Renal pelvis (tissue), 4 donors: ENCODE measurements around the gene WDR4. TPM values are rescaled to one million over a fixed set of nuclear protein-coding genes. Genes with fewer than 3 reads are reported as not detected.
"Not testable (repeated sequence)": the region's sequence is repeated elsewhere in the genome, so short reads cannot be mapped to it uniquely, and the experiment has no call there.

Experiments used
- DNase-seq: peaks from one replicate; pipeline ENCODE4 v3.0.0-alpha.2; 2013
- polyA plus RNA-seq, 3 donors: library from polyadenylated mRNA; unstranded; fragments of 120-200 nt; gene quantifications; one replicate each; pipeline ENCODE4 v1.2.1, GENCODE V29; 2013; ENCODE audit not compliant: insufficient read length in 3 of 3

The WDR4 gene
- polyA plus RNA-seq, 3 donors: 12.0 to 17.5 (median 13.9) TPM

GRCh38 chr21:42887326-42887725, 8.0 kb upstream of the WDR4 start:
- DNase-seq: no peak

- DNase-seq: no peak
Observed at GRCh38 chr21:42883921-42884320, 4.6 kb upstream of the WDR4 start.

- DNase-seq: no peak
Observed at GRCh38 chr21:42880352-42880751, 1.0 kb upstream of the WDR4 start.

- no peak for DNase-seq
Observed at GRCh38 chr21:42878678-42878992, 704 bp downstream of the WDR4 start.

GRCh38 chr21:42875811-42876210, 3.5 kb downstream of the WDR4 start:
- DNase-seq: not testable (repeated sequence)

- no peak for DNase-seq
Observed at GRCh38 chr21:42873096-42873495, 6.2 kb downstream of the WDR4 start.

GRCh38 chr21:42868196-42868595, 11.1 kb downstream of the WDR4 start:
- DNase-seq: no peak

GRCh38 chr21:42865776-42866160, 13.6 kb downstream of the WDR4 start:
- no peak for DNase-seq

- DNase-seq: no peak
Observed at GRCh38 chr21:42864815-42865775, 14.2 kb downstream of the WDR4 start.

GRCh38 chr21:42864286-42864685, 15.1 kb downstream of the WDR4 start:
- DNase-seq: no peak

GRCh38 chr21:42863504-42863870, 15.9 kb downstream of the WDR4 start:
- DNase-seq: no peak

- DNase-seq: no peak
Observed at GRCh38 chr21:42862774-42863503, 16.4 kb downstream of the WDR4 start.

GRCh38 chr21:42861848-42862400, 17.4 kb downstream of the WDR4 start:
- no peak for DNase-seq

- no peak for DNase-seq
Observed at GRCh38 chr21:42861311-42861847, 18.0 kb downstream of the WDR4 start.

- DNase-seq: no peak
Observed at GRCh38 chr21:42860345-42860744, 19.0 kb downstream of the WDR4 start.

- no peak for DNase-seq
Observed at GRCh38 chr21:42859891-42860230, 19.5 kb downstream of the WDR4 start.

- no peak for DNase-seq
Observed at GRCh38 chr21:42858957-42859890, 20.1 kb downstream of the WDR4 start.

- DNase-seq: no peak
Observed at GRCh38 chr21:42858185-42858847, 21.0 kb downstream of the WDR4 start.

GRCh38 chr21:42857216-42857615, 22.1 kb downstream of the WDR4 start:
- no peak for DNase-seq

- DNase-seq: no peak
Observed at GRCh38 chr21:42855937-42856335, 23.4 kb downstream of the WDR4 start.
